NOMO-1 treated with dmso at 0.1 percent for 144 hours (cell line): Measurements from ENCODE around the gene WDR20.

Source experiments
- DNase-seq: peaks from one replicate; lab custom pipeline; 2025; ENCODE audit not compliant: unreplicated experiment; lab: John Stamatoyannopoulos, UW

Gene WDR20

GRCh38 chr14:102215576-102216250 lies 76.0 kb downstream of the WDR20 start:
- DNase-seq: no peak

- DNase-seq: no peak
Measured at GRCh38 chr14:102217399-102217798, 77.7 kb downstream of the WDR20 start.

GRCh38 chr14:102217987-102218421 lies 78.3 kb downstream of the WDR20 start:
- DNase-seq: no peak

GRCh38 chr14:102218688-102219087 lies 79.0 kb downstream of the WDR20 start:
- DNase-seq: no peak

- no peak for DNase-seq
Measured at GRCh38 chr14:102219316-102219715, 79.6 kb downstream of the WDR20 start.

GRCh38 chr14:102220031-102220430 lies 80.3 kb downstream of the WDR20 start:
- DNase-seq: no peak

GRCh38 chr14:102221026-102221425 lies 81.3 kb downstream of the WDR20 start:
- no peak for DNase-seq

- DNase-seq: no peak
Measured at GRCh38 chr14:102222009-102222575, 82.4 kb downstream of the WDR20 start.

- no peak for DNase-seq
Measured at GRCh38 chr14:102222751-102223150, 83.1 kb downstream of the WDR20 start.

- DNase-seq: no peak
Measured at GRCh38 chr14:102223682-102224081, 84.0 kb downstream of the WDR20 start.

- DNase-seq: no peak
Measured at GRCh38 chr14:102225386-102225785, 85.7 kb downstream of the WDR20 start.

- DNase-seq: no peak
Measured at GRCh38 chr14:102225936-102226335, 86.2 kb downstream of the WDR20 start.

- no peak for DNase-seq
Measured at GRCh38 chr14:102226356-102227125, 86.8 kb downstream of the WDR20 start.

- DNase-seq: no peak
Measured at GRCh38 chr14:102227184-102227964, 87.7 kb downstream of the WDR20 start.

GRCh38 chr14:102229071-102229738 lies 89.5 kb downstream of the WDR20 start:
- DNase-seq: no peak

GRCh38 chr14:102229739-102230092 lies 90.0 kb downstream of the WDR20 start:
- no peak for DNase-seq

- DNase-seq: no peak
Measured at GRCh38 chr14:102230481-102231210, 90.9 kb downstream of the WDR20 start.

GRCh38 chr14:102231476-102232347 lies 92.0 kb downstream of the WDR20 start:
- no peak for DNase-seq

GRCh38 chr14:102232348-102232625 lies 92.6 kb downstream of the WDR20 start:
- no peak for DNase-seq

GRCh38 chr14:102233081-102233480 lies 93.4 kb downstream of the WDR20 start:
- DNase-seq: no peak
